Measurements from ENCODE around the gene LRP3.

The LRP3 gene

GRCh38 chr19:33252971-33253370 lies 58.8 kb downstream of the LRP3 start:
- TF ChIP-seq YY1 (IDR thresholded peaks at IDR 0.05; ENCODE audit: low read depth): no peak
- no peak for TF ChIP-seq TAF1 (IDR thresholded peaks at IDR 0.05; ENCODE audit: low read depth)
- TF ChIP-seq NFIC (IDR thresholded peaks at IDR 0.05): no peak
- no peak for TF ChIP-seq MAX (IDR thresholded peaks at IDR 0.05)
- TF ChIP-seq FOXM1 (IDR thresholded peaks at IDR 0.05; ENCODE audit: borderline replicate concordance, low read depth): no peak
- no peak for TF ChIP-seq REST (IDR thresholded peaks at IDR 0.05; ENCODE audit: low read depth)
- no peak for TF ChIP-seq USF1 (IDR thresholded peaks at IDR 0.05)
- no peak for TF ChIP-seq EGR1 (IDR thresholded peaks at IDR 0.05)
- no peak for TF ChIP-seq EP300 (IDR thresholded peaks at IDR 0.05; ENCODE audit: borderline replicate concordance)
- TF ChIP-seq TEAD4 (IDR thresholded peaks at IDR 0.05): no peak
- TF ChIP-seq ZBTB7A (IDR thresholded peaks at IDR 0.05; ENCODE audit: low read depth): no peak
- no peak for TF ChIP-seq RAD21 (IDR thresholded peaks at IDR 0.05; ENCODE audit: low read depth)
- TF ChIP-seq CREB1 (IDR thresholded peaks at IDR 0.05; ENCODE audit: low read depth): no peak
- TF ChIP-seq CEBPB (IDR thresholded peaks at IDR 0.05): no peak
- no peak for TF ChIP-seq TCF12 (IDR thresholded peaks at IDR 0.05; ENCODE audit: low read depth)

- TF ChIP-seq REST (IDR thresholded peaks at IDR 0.05; ENCODE audit: low read depth) (no peak), USF1 (IDR thresholded peaks at IDR 0.05) (peak; percentile 75), MAX (IDR thresholded peaks at IDR 0.05) (no peak), CEBPB (IDR thresholded peaks at IDR 0.05) (no peak), TAF1 (IDR thresholded peaks at IDR 0.05; ENCODE audit: low read depth) (no peak)
These were observed 60.2 kb downstream of the LRP3 start for GRCh38 chr19:33254245-33254824.

GRCh38 chr19:33255781-33256180 lies 61.7 kb downstream of the LRP3 start:
- TF ChIP-seq CREB1 (IDR thresholded peaks at IDR 0.05; ENCODE audit: low read depth) (no peak), ZBTB7A (IDR thresholded peaks at IDR 0.05; ENCODE audit: low read depth) (no peak), REST (IDR thresholded peaks at IDR 0.05; ENCODE audit: low read depth) (no peak), EP300 (IDR thresholded peaks at IDR 0.05; ENCODE audit: borderline replicate concordance) (no peak), NFIC (IDR thresholded peaks at IDR 0.05) (no peak), MAX (IDR thresholded peaks at IDR 0.05) (no peak), YY1 (IDR thresholded peaks at IDR 0.05; ENCODE audit: low read depth) (no peak), TAF1 (IDR thresholded peaks at IDR 0.05; ENCODE audit: low read depth) (no peak), CEBPB (IDR thresholded peaks at IDR 0.05) (no peak), TCF12 (IDR thresholded peaks at IDR 0.05; ENCODE audit: low read depth) (no peak), USF1 (IDR thresholded peaks at IDR 0.05) (no peak), TEAD4 (IDR thresholded peaks at IDR 0.05) (no peak), RAD21 (IDR thresholded peaks at IDR 0.05; ENCODE audit: low read depth) (no peak), EGR1 (IDR thresholded peaks at IDR 0.05) (no peak), FOXM1 (IDR thresholded peaks at IDR 0.05; ENCODE audit: borderline replicate concordance, low read depth) (no peak)

- TF ChIP-seq YY1 (IDR thresholded peaks at IDR 0.05; ENCODE audit: low read depth): no peak
- TF ChIP-seq ZBTB7A (IDR thresholded peaks at IDR 0.05; ENCODE audit: low read depth): no peak
- no peak for TF ChIP-seq EP300 (IDR thresholded peaks at IDR 0.05; ENCODE audit: borderline replicate concordance)
- TF ChIP-seq NFIC (IDR thresholded peaks at IDR 0.05): no peak
- TF ChIP-seq TCF12 (IDR thresholded peaks at IDR 0.05; ENCODE audit: low read depth): no peak
- no peak for TF ChIP-seq CREB1 (IDR thresholded peaks at IDR 0.05; ENCODE audit: low read depth)
- TF ChIP-seq TAF1 (IDR thresholded peaks at IDR 0.05; ENCODE audit: low read depth): no peak
- no peak for TF ChIP-seq RAD21 (IDR thresholded peaks at IDR 0.05; ENCODE audit: low read depth)
- TF ChIP-seq EGR1 (IDR thresholded peaks at IDR 0.05): no peak
- TF ChIP-seq CEBPB (IDR thresholded peaks at IDR 0.05): no peak
- no peak for TF ChIP-seq MAX (IDR thresholded peaks at IDR 0.05)
- no peak for TF ChIP-seq FOXM1 (IDR thresholded peaks at IDR 0.05; ENCODE audit: borderline replicate concordance, low read depth)
- TF ChIP-seq TEAD4 (IDR thresholded peaks at IDR 0.05): no peak
These were observed 62.1 kb downstream of the LRP3 start for GRCh38 chr19:33256261-33256660.

All from Ishikawa (cell line).